ENCODE data around the gene TAF4.

TAF4 gene

DNA sequence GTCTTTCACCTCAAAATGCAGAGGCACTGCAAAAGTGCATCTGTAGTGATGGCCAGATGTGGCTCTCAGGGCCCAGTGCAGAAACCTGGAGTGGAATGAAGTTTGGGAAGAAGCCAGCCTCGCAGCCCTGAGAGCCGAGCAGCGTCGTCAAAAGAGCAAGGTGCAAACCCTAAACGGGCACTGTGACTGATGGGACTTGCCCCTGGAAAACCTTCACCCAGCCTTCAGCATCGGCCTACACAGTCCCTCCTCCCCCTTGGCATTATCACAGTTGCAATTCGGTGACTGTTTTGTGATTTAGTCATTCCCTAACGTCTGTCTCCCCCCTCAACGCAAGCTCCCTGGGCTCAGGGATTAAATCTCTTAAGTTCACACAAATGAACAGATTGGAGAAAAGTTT, 38.6 kb downstream of the TAF4 start:
- no peak for FAIRE-seq
- no peak for DNase-seq (ENCODE audit: extremely low spot score, insufficient read length, low read depth)

DNA sequence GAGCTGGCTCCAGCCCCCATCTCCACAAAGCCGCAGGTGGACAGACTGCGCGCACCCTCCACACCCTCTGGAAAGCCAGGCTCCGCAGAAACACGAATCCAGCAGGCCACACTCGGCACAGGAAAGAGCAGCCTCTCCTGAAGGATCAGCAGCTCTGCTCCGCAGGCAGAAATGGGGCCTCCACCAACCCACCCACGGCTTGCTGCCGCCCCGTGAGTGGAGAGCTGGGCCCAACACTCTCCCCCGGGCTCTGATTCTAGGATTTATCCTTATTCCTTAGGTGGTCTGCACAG, 39.2 kb downstream of the TAF4 start:
- DNase-seq (ENCODE audit: extremely low spot score, insufficient read length, low read depth), result no peak
- FAIRE-seq, result no peak

DNA sequence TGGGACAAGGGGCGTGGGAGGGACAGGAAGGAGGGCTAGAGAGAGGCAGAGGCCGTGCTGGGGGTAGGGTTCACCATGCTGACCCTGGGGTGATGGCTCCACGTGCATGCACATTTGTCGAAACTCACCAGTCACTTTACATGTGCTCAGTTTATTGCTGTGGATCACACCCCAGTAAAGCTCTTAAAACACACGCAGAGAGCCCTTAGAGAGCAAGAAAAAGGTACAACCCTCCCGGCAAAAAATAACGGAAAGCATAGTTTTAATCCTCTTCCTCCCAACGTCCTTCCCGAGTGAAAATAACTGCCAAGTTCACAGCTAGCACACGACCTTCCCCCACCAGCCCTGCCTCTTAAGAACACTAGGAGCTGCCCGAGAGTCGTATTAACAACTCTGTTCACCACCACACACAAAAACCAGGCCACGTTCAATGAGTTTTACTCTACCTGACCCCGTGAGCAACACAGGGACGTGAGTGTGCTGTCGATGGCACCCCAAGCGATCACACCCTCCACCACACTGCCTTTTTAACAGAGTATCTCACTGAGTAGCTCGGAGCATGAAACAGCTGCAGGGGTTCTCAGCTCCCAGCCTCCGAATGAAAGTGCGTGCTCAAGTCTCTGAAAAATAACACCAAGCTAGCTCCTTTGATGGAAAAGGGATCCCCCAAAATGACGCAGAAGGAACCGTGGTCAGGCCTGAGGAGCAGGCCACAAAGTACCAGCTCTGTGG, 39.7 kb downstream of the TAF4 start:
- FAIRE-seq (no peak), DNase-seq (ENCODE audit: extremely low spot score, insufficient read length, low read depth) (no peak)

DNA sequence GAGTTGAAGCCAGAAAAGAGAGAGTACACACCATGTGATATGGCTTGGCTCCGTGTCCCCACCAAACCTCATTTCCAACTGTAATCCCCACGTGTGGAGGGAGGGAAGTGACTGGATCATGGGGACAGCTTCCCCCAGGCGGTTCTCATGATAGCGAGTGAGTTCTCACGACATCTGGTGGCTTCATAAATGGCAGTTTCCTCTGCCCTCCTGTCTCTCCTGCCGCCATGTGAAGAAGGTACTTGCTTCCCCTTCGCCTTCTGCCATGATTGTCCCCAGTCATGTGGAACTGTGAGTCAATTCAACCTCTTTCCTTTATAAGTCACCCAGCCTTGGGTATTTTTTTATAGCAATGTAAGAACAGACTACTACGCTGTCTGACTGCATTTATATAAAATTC, 40.3 kb downstream of the TAF4 start:
- DNase-seq (ENCODE audit: extremely low spot score, insufficient read length, low read depth) (no peak), FAIRE-seq (no peak)

DNA sequence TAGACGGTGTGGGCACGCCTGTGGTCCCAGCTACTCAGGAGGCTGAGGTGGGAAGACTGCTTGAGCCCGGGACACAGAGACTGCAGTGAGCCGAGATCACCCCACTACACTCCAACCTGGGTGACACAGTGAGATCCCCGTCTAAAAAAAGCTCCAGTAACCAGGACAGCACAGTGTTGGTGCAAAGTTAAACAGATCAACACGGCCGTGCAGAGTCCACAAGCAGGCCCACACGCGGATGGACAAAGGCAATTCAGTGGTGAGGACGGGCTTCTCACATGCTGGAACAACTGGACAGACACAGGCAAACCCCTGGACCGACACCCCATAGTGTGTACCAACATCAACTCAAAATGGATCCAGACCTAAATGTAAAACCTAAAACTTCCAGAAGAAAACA, 41.7 kb downstream of the TAF4 start:
- no peak for FAIRE-seq
- DNase-seq (ENCODE audit: extremely low spot score, insufficient read length, low read depth), result no peak

DNA sequence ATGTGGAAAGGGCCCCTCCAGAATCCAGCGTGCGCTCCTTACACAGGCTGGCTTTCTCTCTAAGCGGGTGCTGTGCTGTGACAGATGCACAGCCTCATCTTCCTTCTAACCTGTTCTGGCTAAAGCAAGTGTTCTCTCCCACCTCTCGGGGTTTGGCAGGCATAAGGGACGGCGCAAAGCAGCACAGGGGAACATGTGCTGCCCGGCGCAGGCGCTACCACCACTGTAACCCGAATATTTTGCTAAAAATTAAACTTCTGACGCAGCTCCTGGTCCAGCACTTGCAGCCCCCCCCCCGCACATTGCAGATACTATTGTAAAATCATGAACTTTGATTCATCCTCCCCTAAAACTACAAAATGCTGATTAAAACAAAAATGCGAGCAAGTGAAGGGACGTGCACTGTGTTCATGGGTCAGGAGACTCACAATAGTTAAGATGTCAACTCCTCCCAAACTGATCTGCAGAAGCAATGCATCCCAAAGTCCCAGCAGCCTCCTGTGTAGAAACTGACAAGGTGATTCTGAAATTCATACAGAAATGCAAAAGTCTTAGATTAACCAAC, 43.0 kb downstream of the TAF4 start:
- DNase-seq (ENCODE audit: extremely low spot score, insufficient read length, low read depth) (no peak), FAIRE-seq (no peak)

DNA sequence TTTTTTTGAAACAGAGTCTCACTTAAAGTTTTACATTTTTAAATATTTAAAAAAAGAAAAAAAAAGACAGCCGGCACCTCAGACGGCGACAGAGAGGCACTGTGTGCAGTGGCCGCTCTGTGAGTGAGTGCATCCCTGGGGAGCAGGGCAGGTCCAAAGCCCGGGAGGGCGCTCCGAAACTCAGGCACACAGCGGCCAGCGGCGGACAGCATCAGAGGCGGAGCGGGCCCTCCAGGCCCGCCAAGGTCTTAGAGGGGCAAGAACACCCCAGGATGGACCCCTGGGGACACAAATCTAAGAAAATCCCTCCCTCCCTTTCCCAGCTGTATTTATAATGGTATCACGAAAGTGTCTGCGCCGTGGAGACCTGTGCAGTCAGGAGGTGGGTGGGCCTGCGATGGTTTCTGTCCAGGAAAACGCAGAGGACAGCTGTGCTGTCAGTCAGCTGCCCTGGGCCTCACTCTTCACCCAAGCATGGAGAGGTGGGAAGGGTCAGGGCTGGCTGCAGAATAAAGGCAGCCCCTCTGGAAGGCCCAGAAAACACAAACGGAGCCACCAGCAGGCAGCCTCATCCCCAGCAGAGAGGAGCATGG, 43.8 kb downstream of the TAF4 start:
- DNase-seq (ENCODE audit: extremely low spot score, insufficient read length, low read depth) (no peak), FAIRE-seq (no peak)

DNA sequence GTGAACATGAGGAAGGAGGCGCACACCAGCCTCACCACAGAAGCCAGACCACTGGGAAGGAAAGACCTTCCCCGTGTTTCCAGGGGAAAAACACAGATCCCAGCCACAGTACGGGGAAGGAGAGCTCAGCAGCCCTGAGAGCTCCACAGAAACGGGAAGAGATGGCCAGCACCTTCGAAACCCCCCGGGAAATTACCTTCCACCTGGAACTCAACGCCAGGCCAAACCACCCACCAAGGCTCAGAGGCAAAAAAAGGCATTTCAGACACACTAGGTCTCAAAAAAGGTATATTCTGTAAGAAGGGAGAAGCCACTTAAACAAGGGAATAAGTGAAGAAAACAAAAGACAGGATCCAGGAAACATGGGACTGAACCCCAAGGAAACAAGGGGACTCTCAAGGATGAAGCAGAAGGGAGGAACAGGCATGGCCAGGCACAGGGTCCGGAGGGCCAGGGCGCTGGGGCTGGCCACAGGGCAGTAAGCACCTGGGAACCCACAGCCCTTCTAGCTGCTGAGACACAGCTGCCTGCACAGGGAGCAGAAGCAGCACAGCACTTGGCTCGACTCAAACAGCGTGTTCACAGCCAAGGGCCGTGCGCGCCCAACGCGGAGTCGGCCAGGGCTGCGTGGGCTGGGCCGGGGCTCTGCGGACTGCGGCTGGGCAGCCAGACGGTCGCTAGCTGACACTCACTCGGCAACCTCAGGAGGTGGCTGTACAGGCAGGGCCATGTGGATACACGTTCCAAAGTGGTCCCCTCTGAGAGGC, 44.6 kb downstream of the TAF4 start:
- no peak for FAIRE-seq

DNA sequence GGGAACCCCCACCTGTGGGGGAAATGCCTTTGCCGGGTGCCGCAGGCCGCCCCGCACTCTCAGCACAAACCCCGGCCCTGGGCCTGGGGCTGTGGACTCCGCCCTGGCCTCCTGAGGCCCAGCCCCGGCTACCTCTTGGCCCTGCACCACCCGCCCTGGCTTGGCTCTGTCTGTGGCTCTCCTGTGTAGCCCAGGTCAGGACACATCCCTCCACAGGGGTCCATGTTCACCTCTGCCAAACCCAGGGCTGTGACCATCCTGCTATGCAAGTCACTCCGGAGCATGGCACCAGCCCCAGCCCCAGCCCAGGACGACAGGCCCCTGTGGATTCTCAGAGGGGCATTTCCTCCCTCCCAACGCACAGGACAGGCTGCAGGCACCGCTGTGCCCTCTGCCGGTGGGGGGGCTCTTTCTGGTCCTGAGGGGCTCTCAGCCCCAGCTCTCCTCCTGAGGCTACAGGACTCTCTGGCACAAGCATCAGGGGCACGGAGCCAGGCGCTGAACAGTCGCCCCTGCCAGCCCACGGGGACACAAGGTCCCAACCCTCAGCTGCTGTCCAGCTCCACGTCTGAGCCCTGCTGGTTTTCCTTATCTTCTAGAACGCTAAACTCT, 45.7 kb downstream of the TAF4 start:
- FAIRE-seq (no peak), DNase-seq (ENCODE audit: extremely low spot score, insufficient read length, low read depth) (no peak)

More for the DNA sequence above, 44.6 kb downstream of the TAF4 start:
- DNase-seq (ENCODE audit: extremely low spot score, insufficient read length, low read depth), result no peak

DNA sequence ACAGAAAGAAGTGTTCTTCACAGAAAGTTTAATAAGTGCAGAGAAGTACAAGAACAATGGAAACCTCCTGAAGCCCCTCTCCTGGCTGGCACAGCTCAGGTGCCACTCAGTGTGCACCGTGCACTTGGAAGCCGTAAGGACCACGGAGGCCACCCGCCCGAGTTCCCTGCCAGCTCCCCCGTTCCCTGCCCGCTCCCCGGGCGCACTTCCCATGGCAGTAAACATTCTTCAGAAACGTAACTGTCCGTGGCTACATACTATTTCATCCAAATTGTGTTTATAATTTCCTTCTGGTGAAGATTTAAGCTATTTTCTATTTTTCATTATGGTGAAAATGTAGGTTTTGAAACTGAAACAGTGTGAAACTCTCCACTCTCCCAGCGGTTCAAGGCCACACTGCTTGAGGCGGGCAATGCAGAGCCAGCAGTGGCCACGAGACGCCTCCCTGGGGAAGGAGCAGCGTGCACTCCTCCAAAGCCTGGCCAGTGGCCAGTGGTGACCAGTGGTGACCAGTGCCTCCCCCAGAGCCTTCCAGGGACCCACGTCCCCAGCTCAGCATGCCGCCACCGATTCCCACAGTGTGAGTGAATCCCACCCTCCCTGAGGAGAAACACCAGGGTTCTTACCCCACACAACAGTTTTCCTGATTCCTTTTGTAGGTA, 46.4 kb downstream of the TAF4 start:
- DNase-seq (ENCODE audit: extremely low spot score, insufficient read length, low read depth) (no peak), FAIRE-seq (no peak)

DNA sequence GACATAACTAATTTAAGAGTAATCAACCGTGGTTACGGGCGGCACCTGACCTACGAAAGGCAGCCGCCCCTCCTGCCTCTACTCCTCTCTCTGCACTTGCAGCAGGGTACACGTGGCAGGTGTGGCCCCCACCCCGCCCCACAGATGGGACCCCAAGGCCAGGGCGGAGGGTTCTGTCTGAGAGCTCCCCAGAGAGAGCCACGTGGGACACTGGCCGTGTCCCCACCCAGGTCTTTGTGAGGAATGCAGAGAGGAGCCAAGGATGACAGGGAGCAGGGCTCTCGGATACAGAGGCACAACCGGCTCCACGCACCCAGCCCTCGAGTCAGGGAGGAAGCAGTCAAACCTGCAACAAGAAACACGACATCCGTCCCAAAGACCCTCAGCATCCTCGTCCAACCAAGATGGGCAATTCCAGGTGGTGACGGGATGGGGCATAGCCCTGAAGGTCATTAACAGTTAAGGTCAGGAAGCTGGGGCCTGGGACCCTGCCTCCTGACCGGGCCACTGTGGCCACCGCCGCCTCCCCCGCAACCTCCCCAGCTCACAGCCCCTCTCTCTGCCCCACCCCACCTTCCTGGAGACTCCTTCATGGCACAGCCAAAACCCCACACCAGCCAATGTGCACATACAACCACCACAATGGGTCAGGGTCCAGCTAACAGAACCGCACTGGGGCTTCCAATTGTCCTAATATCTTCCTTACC, 47.1 kb downstream of the TAF4 start:
- DNase-seq (ENCODE audit: extremely low spot score, insufficient read length, low read depth), result no peak
- FAIRE-seq, result no peak

DNA sequence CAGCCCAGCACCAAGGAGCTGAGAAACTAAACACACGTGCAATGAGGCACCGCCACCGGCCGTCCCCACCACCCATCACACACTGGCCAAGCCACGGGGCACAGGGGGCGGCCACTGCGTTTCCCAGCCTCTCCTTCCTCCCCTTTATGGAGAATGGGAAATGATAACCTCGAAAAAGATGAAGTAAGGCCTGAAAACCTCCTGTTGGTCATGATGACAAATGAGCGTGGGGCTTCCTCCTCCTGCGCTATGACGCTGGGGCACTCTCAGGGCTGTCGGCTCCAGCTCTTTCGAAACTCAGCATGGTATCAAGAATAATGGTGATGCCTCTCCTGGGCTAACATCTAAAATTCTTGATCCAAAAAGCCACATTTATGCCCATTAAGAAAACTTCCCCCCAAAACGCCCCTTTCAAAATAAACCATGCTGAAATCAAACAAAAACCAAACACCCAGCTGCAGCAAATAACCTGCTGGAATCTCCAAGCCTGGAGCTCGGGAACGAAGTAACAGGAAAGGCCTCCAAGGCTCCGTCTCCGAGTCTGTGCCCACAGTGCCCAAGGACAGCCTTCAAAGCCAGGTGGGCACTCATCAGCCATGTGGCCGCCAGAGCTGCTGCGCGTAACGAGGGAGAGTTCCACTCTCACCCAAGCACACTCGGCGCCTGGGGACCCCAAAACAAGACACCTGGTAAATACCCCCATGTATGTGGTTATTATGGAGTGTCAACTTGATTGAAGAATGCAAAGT, 50.0 kb downstream of the TAF4 start:
- FAIRE-seq (no peak), DNase-seq (ENCODE audit: extremely low spot score, insufficient read length, low read depth) (no peak)

DNA sequence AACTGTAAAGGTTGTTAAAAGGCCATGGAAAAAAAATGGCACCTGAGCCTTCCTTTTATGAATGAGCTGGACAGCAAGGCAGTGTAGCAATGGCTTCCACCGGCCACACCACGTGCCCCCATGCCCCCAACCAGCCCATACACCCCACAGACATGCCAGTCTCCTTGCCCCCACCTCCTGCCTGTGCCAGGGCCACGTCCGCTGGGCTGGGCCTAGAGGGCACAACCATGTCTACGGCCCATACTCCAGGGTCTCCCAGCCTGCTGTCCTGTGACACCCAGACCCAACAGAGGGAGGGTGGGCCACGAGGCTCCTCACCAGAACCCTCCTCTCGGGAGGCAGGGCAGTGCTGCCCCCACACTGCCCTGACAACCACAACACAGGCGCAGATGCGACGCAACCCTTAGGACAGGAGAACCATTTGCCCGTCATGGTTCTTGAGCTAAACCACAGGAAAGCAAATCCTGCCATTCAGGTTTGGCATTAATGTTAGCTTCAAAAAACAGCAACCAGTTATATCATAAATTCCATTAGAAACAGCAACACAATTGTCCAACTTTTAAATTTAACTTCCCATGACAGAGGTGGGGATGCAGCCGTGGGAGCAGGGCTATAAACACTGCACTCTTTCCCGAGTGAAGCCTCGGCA, 50.7 kb downstream of the TAF4 start:
- FAIRE-seq (no peak), DNase-seq (ENCODE audit: extremely low spot score, insufficient read length, low read depth) (no peak)

DNA sequence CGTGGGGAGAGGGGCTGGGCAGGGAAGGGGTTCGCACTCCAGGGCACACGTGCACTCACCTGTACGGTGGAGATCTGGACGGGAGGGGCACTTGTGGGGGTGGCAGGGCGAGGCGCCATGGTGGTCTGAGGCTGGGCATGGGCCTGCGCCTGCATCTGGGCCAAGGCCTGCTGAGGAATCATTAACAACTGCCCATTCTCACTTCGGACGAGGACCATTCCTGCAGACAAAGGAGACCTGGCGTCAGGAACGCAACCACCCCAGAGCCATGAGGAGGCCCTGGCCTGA, 51.2 kb downstream of the TAF4 start:
- FAIRE-seq (no peak), DNase-seq (ENCODE audit: extremely low spot score, insufficient read length, low read depth) (no peak)

DNA sequence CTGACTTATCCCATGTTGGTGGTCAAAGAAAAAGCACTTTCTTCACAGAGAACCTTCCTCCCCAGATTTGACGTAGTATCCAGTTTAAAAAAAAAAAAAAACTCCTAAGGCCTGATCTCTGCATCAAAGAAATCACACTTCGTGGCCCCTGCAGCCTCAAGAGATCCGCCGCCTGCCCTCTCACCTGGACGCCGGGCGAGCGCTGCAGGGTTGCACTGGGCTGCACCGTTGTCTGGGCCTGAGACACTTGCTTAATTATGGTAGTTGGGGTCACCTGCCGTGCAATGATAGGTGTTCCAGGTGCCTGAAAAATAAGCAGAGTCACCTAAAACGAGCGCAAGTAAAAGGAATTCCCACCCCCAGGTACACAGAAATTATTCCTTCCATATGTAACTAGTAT, 53.0 kb downstream of the TAF4 start:
- DNase-seq (ENCODE audit: extremely low spot score, insufficient read length, low read depth), result no peak
- no peak for FAIRE-seq

DNA sequence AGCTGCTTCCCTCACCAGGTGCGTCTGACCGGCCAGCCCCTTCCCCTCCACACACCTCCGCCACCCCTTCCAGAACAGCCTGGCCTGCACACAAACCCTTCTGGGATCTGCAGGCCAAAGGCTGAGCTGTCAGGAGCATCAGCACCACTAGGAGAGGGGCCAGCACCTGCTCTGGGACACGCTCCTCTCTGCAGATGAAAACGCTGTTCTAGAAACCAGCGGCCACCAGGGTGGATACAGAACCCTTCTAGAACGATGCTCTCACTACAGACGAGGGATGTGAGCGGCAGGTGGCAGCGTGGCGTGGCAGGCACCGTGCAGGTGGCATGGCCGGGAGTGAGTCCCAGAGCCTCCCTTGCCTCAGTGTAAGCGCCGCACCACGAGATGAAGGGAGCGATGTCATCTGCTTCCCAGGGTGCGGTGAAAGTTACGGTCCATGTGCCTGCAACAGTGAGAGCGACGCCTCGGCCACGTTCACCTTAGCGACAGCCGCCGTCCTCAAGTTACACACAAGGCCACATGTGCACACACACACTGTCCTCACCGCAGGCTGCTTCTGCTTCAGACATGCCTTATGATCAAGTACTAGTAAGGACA, 53.6 kb downstream of the TAF4 start:
- FAIRE-seq, result no peak

DNA sequence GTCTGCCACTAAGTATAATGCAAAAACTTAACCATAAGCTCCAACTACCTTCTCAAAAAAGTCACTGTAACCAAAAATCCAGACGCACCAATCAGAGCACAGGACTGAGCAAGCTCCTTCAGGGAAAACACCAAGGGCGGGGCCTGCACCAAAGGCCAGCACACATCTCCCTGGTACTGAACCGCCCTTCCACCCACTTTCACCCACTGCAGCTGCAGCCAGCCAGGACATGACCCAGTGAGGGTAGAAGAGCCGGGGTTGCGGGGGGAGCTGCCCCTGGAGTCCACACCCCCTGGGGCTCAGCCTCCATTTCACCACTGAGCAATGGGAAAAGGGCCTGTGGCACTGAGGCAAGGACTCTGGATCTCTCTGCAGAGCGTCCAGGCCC, 54.3 kb downstream of the TAF4 start:
- FAIRE-seq (no peak), DNase-seq (ENCODE audit: extremely low spot score, insufficient read length, low read depth) (no peak)

More for the DNA sequence above, 53.6 kb downstream of the TAF4 start:
- no peak for DNase-seq (ENCODE audit: extremely low spot score, insufficient read length, low read depth)

Data from GM18507 (cell line).